DND-41 (cell line): ENCODE measurements around the gene TRIB2.

Source experiments
- ATAC-seq: fragments of 200-7000 bp; cut with Tn5 transposase; 3 replicates; pipeline ENCODE4 v1.9.1; 2021; ENCODE audit warnings: low read depth; ENCODE audit not compliant: insufficient read depth
- DNase-seq: peaks from one replicate; pipeline ENCODE4 v3.0.0-alpha.2; 2020
- H2AFZ ChIP-seq: 2 replicates; pipeline ENCODE4 v1.6.0; 2012; ENCODE audit warnings: low read depth, low read length
- H3K27ac ChIP-seq: 2 replicates; pipeline ENCODE4 v1.5.1; 2012; ENCODE audit warnings: low read length, inconsistent platforms
- H3K27me3 ChIP-seq: fragments of 200-600 bp; sonication (generic); 2 replicates; pipeline ENCODE4 v1.6.0; 2012; ENCODE audit warnings: low read length, mild to moderate bottlenecking, inconsistent platforms; ENCODE audit not compliant: insufficient read depth, poor library complexity
- H3K36me3 ChIP-seq: 2 replicates; pipeline ENCODE4 v1.5.1; 2012; ENCODE audit warnings: low read length, inconsistent platforms; ENCODE audit not compliant: insufficient read depth
- H3K4me1 ChIP-seq: 2 replicates; pipeline ENCODE4 v1.5.1; 2012; ENCODE audit warnings: mild to moderate bottlenecking, low read length; ENCODE audit not compliant: insufficient read depth
- H3K4me2 ChIP-seq: 2 replicates; pipeline ENCODE4 v1.6.0; 2012; ENCODE audit warnings: mild to moderate bottlenecking, moderate library complexity, low read length, inconsistent platforms; ENCODE audit not compliant: insufficient read depth
- H3K4me3 ChIP-seq, 2 experiments: fragments of 200-600 bp in 1 of 2; shearing (Covaris generic) in 1 of 2; 2 replicates each; pipeline ENCODE4 v1.5.1; 2012 to 2016; ENCODE audit warnings: inconsistent platforms in 2 of 2, low read length in 2 of 2, mild to moderate bottlenecking in 2 of 2, low read depth in 1 of 2, moderate library complexity in 1 of 2
- H3K79me2 ChIP-seq: 2 replicates; pipeline ENCODE4 v1.6.0; 2012; ENCODE audit warnings: low read length, inconsistent platforms; ENCODE audit not compliant: insufficient read depth
- H3K9ac ChIP-seq: 2 replicates; pipeline ENCODE4 v1.6.0; 2012; ENCODE audit warnings: low read depth, mild to moderate bottlenecking, inconsistent platforms, low read length, moderate library complexity
- H3K9me3 ChIP-seq: 2 replicates; pipeline ENCODE4 v1.5.1; 2012; ENCODE audit warnings: low read length, moderate library complexity, mild to moderate bottlenecking, inconsistent platforms; ENCODE audit not compliant: insufficient read depth, severe bottlenecking
- H4K20me1 ChIP-seq: 2 replicates; pipeline ENCODE4 v1.6.0; 2012; ENCODE audit warnings: low read length; ENCODE audit not compliant: insufficient read depth
- CTCF ChIP-seq: IDR thresholded peaks from 2 replicates; pipeline ENCODE4 v1.5.1; 2012; ENCODE audit warnings: borderline replicate concordance, low read length, moderate library complexity, mild to moderate bottlenecking; ENCODE audit not compliant: poor library complexity, severe bottlenecking; ENCODE audit errors: extremely low read depth
- EZH2 ChIP-seq: IDR thresholded peaks from 3 replicates; pipeline ENCODE4 v1.6.1; 2012; ENCODE audit warnings: borderline replicate concordance, low read depth, mild to moderate bottlenecking, moderate library complexity, low read length, inconsistent platforms; ENCODE audit not compliant: severe bottlenecking

TRIB2 gene

GRCh38 chr2:12693509-12693908 is 23.2 kb upstream of the TRIB2 start:
- DNase-seq (no peak), ATAC-seq (no peak)
- Histone ChIP-seq H3K9me3 (peaks cover 16% of the 10 kb centered on the region), H3K9ac (no peak overlapping the region), H4K20me1 (no peaks in the 10 kb centered on the region), H3K4me1 (no peaks in the 10 kb centered on the region), H3K4me3 (no peak overlapping the region), H3K4me2 (no peak overlapping the region), H3K79me2 (no peaks in the 10 kb centered on the region), H3K27ac (no peak overlapping the region), H3K27me3 (no peaks in the 10 kb centered on the region), H2AFZ (no peak overlapping the region), H3K36me3 (no peaks in the 10 kb centered on the region)
- TF ChIP-seq EZH2, result no peak
- no peak for TF ChIP-seq CTCF

GRCh38 chr2:12694990-12695774 is 21.6 kb upstream of the TRIB2 start:
- Histone ChIP-seq H3K4me3 (no peak overlapping the region), H3K27ac (no peak overlapping the region), H3K79me2 (no peaks in the 10 kb centered on the region), H3K4me1 (no peaks in the 10 kb centered on the region), H3K4me2 (no peak overlapping the region), H2AFZ (no peak overlapping the region), H3K9me3 (peaks cover 13% of the 10 kb centered on the region), H3K27me3 (no peaks in the 10 kb centered on the region), H4K20me1 (no peaks in the 10 kb centered on the region), H3K9ac (no peak overlapping the region), H3K36me3 (no peaks in the 10 kb centered on the region)
- ATAC-seq (no peak), DNase-seq (no peak)
- TF ChIP-seq EZH2 (no peak), CTCF (no peak)

GRCh38 chr2:12697617-12698016 is 19.1 kb upstream of the TRIB2 start:
- Histone ChIP-seq H3K9ac (no peak overlapping the region), H3K4me2 (no peak overlapping the region), H2AFZ (no peak overlapping the region), H3K79me2 (no peaks in the 10 kb centered on the region), H3K27me3 (no peaks in the 10 kb centered on the region), H3K9me3 (peaks cover 5% of the 10 kb centered on the region), H3K27ac (no peak overlapping the region), H4K20me1 (no peaks in the 10 kb centered on the region), H3K36me3 (no peaks in the 10 kb centered on the region), H3K4me3 (no peak overlapping the region), H3K4me1 (no peaks in the 10 kb centered on the region)
- TF ChIP-seq EZH2, result no peak
- no peak for TF ChIP-seq CTCF
- ATAC-seq (no peak), DNase-seq (no peak)
